CD4-positive, alpha-beta T cell (primary cell): Measurements from ENCODE around the gene EVPL. TPM values are rescaled to one million over a fixed set of nuclear protein-coding genes. Genes with fewer than 3 reads are reported as not detected.

Source experiments
- ATAC-seq: fragments of 200-7000 bp; cut with Tn5 transposase; one replicate; pipeline ENCODE4 v1.10.0; 2022; ENCODE audit warnings: mild to moderate bottlenecking; ENCODE audit not compliant: poor library complexity
- CTCF ChIA-PET: fragments of 350-600 bp; sonication (Branson Sonifier 250); formaldehyde crosslinking; loops from one replicate; lab custom pipeline; 2021; ENCODE audit warnings: antibody characterized with exemption, inconsistent platforms; lab: Charles Lee
- POLR2A ChIA-PET: fragments of 350-600 bp; sonication (Branson Sonifier 250); formaldehyde crosslinking; loops from one replicate; lab custom pipeline; 2021; ENCODE audit warnings: antibody characterized with exemption, inconsistent platforms; lab: Charles Lee
- DNase-seq, 14 experiments: peaks; one replicate each; pipeline ENCODE4 v3.0.0-alpha.2; 2013 to 2020; ENCODE audit warnings: mixed read lengths in 2 of 14
- H3K27ac ChIP-seq, 2 donors: one replicate each; pipeline versions ENCODE4 v1.5.1 to v1.7.0; 2013; ENCODE audit warnings: low read length in 2 of 2, low read depth in 1 of 2, mild to moderate bottlenecking in 1 of 2
- H3K27me3 ChIP-seq, 2 experiments: 1 replicate in 1 of 2; 2 replicates in 1 of 2; pipeline versions ENCODE4 v1.6.1 to v1.7.0; 2013; ENCODE audit warnings: low read length in 2 of 2, control low read depth in 1 of 2, mild to moderate bottlenecking in 1 of 2, moderate library complexity in 1 of 2; ENCODE audit not compliant: insufficient read depth in 2 of 2, control insufficient read depth in 1 of 2
- H3K36me3 ChIP-seq: one replicate; pipeline ENCODE4 v1.6.1; 2013; ENCODE audit warnings: low read length, control low read depth; ENCODE audit not compliant: insufficient read depth
- H3K4me1 ChIP-seq: one replicate; pipeline ENCODE4 v1.6.1; 2013; ENCODE audit warnings: low read length, control low read depth; ENCODE audit not compliant: insufficient read depth
- H3K4me3 ChIP-seq: one replicate; pipeline ENCODE4 v1.5.1; 2013; ENCODE audit warnings: mild to moderate bottlenecking, low read length, moderate library complexity
- H3K9me3 ChIP-seq, 2 experiments: 1 replicate in 1 of 2; 2 replicates in 1 of 2; pipeline versions ENCODE4 v1.6.1 to v1.7.0; 2013; ENCODE audit warnings: low read length in 2 of 2, mild to moderate bottlenecking in 2 of 2, control low read depth in 1 of 2, moderate library complexity in 1 of 2; ENCODE audit not compliant: control insufficient read depth in 1 of 2, insufficient read depth in 1 of 2
- H3K27ac Mint-ChIP-seq: one replicate; pipeline ENCODE4 v1.8.0; 2020; ENCODE audit warnings: mixed read lengths
- H3K27me3 Mint-ChIP-seq: one replicate; pipeline ENCODE4 v1.8.0; 2021; ENCODE audit warnings: mixed read lengths
- H3K36me3 Mint-ChIP-seq: one replicate; pipeline ENCODE4 v1.8.0; 2021; ENCODE audit warnings: low read depth, mixed read lengths
- H3K4me1 Mint-ChIP-seq: one replicate; pipeline ENCODE4 v1.8.0; 2021; ENCODE audit warnings: low read depth, mixed read lengths
- H3K4me3 Mint-ChIP-seq: one replicate; pipeline ENCODE4 v1.8.0; 2020; ENCODE audit warnings: mild to moderate bottlenecking, mixed read lengths
- H3K9me3 Mint-ChIP-seq: one replicate; pipeline ENCODE4 v1.8.0; 2020; ENCODE audit warnings: mixed read lengths
- intact Hi-C, 2 experiments: fragments of 100-400 bp; cut with DNase I in 1 of 2; cut with micrococcal nuclease in 1 of 2; formaldehyde crosslinking; loops; one replicate each; pipeline versions ENCODE4 v1.15.1 to v1.9.0; 2023 to 2025; cut with DNase I, micrococcal nuclease
- total RNA-seq, 174 experiments: library from RNA in 2 of 174; stranded (reverse) in 2 of 174; gene quantifications; one replicate each; pipeline ENCODE4 v1.2.3 and lab custom pipeline; 2021 to 2026
- TF ChIP-seq, protein P1 (sequence below): fragments of 200-600 bp; IDR thresholded peaks from one replicate; pipeline ENCODE4 v1.8.0; 2022; ENCODE audit warnings: antibody characterized with exemption, mild to moderate bottlenecking

Gene EVPL
- total RNA-seq, 2 experiments from 2014 or later: 0.14 to 0.38 TPM

DNA sequence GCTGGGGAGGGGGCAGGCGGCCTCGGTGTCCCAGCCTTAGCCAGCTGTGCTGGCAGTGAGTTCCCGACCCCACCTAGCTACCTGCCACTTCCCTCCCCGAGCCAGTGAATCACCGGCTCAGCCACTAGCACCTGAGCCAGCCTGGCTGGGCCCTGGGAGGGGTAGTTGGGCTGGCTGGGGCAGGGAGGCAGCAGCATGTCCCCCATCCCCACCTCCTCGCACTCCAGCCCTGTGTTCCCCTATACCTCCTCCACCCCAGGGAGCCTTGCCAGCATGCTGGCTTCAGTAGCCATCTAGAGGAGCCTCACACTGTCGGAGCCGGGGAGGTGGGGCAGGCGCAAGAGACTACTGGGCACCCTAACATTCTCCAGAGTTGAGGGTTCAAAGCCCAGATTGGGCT lies 2.8 kb downstream of the EVPL start:
- H3K9me3 Mint-ChIP-seq: no peaks in the 10 kb centered on the region
- H3K9me3 ChIP-seq: no peaks in the 10 kb centered on the region
- intact Hi-C loops: no loop called here
- no peak overlapping the region for H3K4me3 ChIP-seq
- ChIA-PET CTCF (no interaction called here), POLR2A (no interaction called here)
- H3K4me1 Mint-ChIP-seq: peaks cover 8% of the 10 kb centered on the region
- no peaks in the 10 kb centered on the region for H3K27me3 ChIP-seq
- ATAC-seq (no peak), DNase-seq (no peak)
- no peaks in the 10 kb centered on the region for H3K36me3 ChIP-seq
- H3K4me3 Mint-ChIP-seq: no peak overlapping the region
- H3K27me3 Mint-ChIP-seq: no peaks in the 10 kb centered on the region
- H3K36me3 Mint-ChIP-seq: no peaks in the 10 kb centered on the region
- H3K27ac ChIP-seq: no peak overlapping the region
- H3K27ac Mint-ChIP-seq: no peak overlapping the region
- TF ChIP-seq, protein P1, sequence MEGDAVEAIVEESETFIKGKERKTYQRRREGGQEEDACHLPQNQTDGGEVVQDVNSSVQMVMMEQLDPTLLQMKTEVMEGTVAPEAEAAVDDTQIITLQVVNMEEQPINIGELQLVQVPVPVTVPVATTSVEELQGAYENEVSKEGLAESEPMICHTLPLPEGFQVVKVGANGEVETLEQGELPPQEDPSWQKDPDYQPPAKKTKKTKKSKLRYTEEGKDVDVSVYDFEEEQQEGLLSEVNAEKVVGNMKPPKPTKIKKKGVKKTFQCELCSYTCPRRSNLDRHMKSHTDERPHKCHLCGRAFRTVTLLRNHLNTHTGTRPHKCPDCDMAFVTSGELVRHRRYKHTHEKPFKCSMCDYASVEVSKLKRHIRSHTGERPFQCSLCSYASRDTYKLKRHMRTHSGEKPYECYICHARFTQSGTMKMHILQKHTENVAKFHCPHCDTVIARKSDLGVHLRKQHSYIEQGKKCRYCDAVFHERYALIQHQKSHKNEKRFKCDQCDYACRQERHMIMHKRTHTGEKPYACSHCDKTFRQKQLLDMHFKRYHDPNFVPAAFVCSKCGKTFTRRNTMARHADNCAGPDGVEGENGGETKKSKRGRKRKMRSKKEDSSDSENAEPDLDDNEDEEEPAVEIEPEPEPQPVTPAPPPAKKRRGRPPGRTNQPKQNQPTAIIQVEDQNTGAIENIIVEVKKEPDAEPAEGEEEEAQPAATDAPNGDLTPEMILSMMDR: no peak
- peaks cover 11% of the 10 kb centered on the region for H3K4me1 ChIP-seq

DNA sequence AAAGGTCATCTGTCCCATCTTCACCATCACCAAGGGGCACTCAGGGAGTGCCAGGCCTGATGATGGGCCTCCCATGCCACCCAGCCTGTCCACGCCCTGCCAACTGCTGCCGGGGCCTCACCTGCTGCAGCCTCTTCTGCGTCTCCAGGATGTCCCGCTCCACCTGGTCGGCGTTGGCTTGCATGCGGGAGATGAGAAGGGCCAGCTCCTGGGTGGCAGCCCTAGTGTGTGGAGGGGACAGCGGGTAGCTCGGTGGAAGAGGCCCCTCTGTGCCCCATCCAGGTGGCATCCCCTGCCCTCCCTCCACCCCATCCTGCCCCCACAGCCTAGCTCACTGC lies 3.2 kb downstream of the EVPL start:
- Mint-ChIP-seq H3K27ac (no peak overlapping the region), H3K9me3 (no peaks in the 10 kb centered on the region), H3K27me3 (no peaks in the 10 kb centered on the region), H3K4me1 (peaks cover 4% of the 10 kb centered on the region), H3K36me3 (no peaks in the 10 kb centered on the region), H3K4me3 (no peak overlapping the region)
- TF ChIP-seq, protein P1: no peak
- intact Hi-C loops: no loop called here
- H3K9me3 ChIP-seq: no peaks in the 10 kb centered on the region
- DNase-seq (no peak), ATAC-seq (no peak)
- H3K4me3 ChIP-seq: no peak overlapping the region
- ChIA-PET CTCF (no interaction called here), POLR2A (no interaction called here)
- no peaks in the 10 kb centered on the region for H3K36me3 ChIP-seq
- peaks cover 6% of the 10 kb centered on the region for H3K4me1 ChIP-seq
- H3K27me3 ChIP-seq: no peaks in the 10 kb centered on the region
- no peak overlapping the region for H3K27ac ChIP-seq

DNA sequence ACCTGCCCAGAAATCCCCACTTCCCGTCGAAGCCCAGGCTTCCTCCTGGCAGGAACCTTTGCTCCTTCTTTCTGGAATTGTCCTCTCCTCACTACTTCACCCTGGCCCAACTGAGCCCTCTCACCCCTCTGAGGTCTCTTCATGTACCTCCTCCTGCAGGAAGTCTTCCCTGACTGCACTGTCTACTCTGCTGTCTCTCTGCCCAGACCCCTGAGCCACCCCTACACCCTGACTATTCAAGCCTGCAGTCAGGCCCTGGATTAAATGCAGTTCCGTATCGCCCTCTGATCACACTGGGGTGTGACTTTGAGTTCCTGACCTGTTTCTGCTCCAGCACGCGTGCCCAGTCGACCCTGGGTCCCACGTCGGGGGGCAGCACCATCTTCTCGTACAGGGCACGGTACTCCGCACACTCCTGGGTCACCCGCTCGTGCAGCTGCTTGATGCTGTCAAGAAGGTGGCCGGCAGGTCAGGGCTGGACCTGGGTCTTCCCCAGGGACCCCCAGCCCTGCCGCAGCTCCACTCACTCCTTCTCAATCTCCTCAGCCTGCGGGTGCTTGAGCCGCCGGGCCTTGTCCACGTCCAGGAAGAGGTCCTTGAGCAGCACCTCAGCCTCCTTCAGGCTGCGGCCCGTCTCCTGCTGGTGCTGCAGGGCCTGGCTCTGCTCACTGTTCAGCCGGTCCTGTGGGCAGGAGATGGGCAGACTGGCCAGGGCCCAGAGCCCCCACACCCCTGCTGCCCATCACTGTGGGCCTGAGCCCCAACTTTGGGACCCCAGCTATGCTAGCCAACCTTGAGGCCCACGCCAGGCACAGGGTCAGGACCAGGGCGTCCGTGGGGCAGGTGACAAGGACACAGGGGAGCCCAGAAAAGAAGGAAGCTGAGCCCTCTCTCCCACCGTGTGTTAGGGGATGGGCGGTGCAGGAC lies 3.9 kb downstream of the EVPL start:
- Mint-ChIP-seq H3K36me3 (no peaks in the 10 kb centered on the region), H3K4me1 (no peaks in the 10 kb centered on the region), H3K4me3 (no peak overlapping the region), H3K27me3 (no peaks in the 10 kb centered on the region), H3K9me3 (no peaks in the 10 kb centered on the region), H3K27ac (no peak overlapping the region)
- Histone ChIP-seq H3K27ac (no peak overlapping the region), H3K9me3 (no peaks in the 10 kb centered on the region), H3K27me3 (no peaks in the 10 kb centered on the region), H3K4me1 (peaks cover under 1% of the 10 kb centered on the region), H3K4me3 (no peak overlapping the region), H3K36me3 (no peaks in the 10 kb centered on the region)
- no peak for DNase-seq
- ChIA-PET CTCF (no interaction called here), POLR2A (no interaction called here)
- TF ChIP-seq, protein P1: no peak
- ATAC-seq: no peak
- intact Hi-C loops: no loop called here
